Measurements from ENCODE around the gene PRKCE. TPM values are rescaled to one million over a fixed set of nuclear protein-coding genes. Genes with fewer than 3 reads are reported as not detected.

The PRKCE gene
- total RNA-seq, 1 donor from 2014 or later: 21.0 TPM

- no peak for DNase-seq (ENCODE audit: low read depth)
- H3K27me3 ChIP-seq (ENCODE audit: control insufficient read depth, insufficient read depth, low read length): no peaks in the 10 kb centered on the region
- no peaks in the 10 kb centered on the region for H3K36me3 ChIP-seq (ENCODE audit: control insufficient read depth, insufficient read depth, low read length)
- H3K4me3 ChIP-seq (ENCODE audit: low read depth, low read length): no peak overlapping the region
- no peak for TF ChIP-seq CTCF (IDR thresholded peaks at IDR 0.05; ENCODE audit: insufficient read depth, low read length, poor library complexity, severe bottlenecking)
Observed at GRCh38 chr2:46015671-46016070, 364.2 kb downstream of the PRKCE start.

- DNase-seq (ENCODE audit: low read depth): no peak
- Histone ChIP-seq H3K4me3 (ENCODE audit: low read depth, low read length) (no peak overlapping the region), H3K36me3 (ENCODE audit: control insufficient read depth, insufficient read depth, low read length) (no peaks in the 10 kb centered on the region), H3K27me3 (ENCODE audit: control insufficient read depth, insufficient read depth, low read length) (no peaks in the 10 kb centered on the region)
- TF ChIP-seq CTCF (IDR thresholded peaks at IDR 0.05; ENCODE audit: insufficient read depth, low read length, poor library complexity, severe bottlenecking): no peak
Observed at GRCh38 chr2:46016091-46016490, 364.6 kb downstream of the PRKCE start.

- no peak for DNase-seq (ENCODE audit: low read depth)
- Histone ChIP-seq H3K4me3 (ENCODE audit: low read depth, low read length) (no peak overlapping the region), H3K36me3 (ENCODE audit: control insufficient read depth, insufficient read depth, low read length) (no peaks in the 10 kb centered on the region), H3K27me3 (ENCODE audit: control insufficient read depth, insufficient read depth, low read length) (no peaks in the 10 kb centered on the region)
- TF ChIP-seq CTCF (IDR thresholded peaks at IDR 0.05; ENCODE audit: insufficient read depth, low read length, poor library complexity, severe bottlenecking): no peak
Observed at GRCh38 chr2:46018773-46019591, 367.5 kb downstream of the PRKCE start.

- H3K4me3 ChIP-seq (ENCODE audit: low read depth, low read length): no peak overlapping the region
- H3K27me3 ChIP-seq (ENCODE audit: control insufficient read depth, insufficient read depth, low read length): no peaks in the 10 kb centered on the region
- DNase-seq (ENCODE audit: low read depth): no peak
- no peak for TF ChIP-seq CTCF (IDR thresholded peaks at IDR 0.05; ENCODE audit: insufficient read depth, low read length, poor library complexity, severe bottlenecking)
- H3K36me3 ChIP-seq (ENCODE audit: control insufficient read depth, insufficient read depth, low read length): no peaks in the 10 kb centered on the region
Observed at GRCh38 chr2:46020416-46020815, 368.9 kb downstream of the PRKCE start.

- Histone ChIP-seq H3K27me3 (ENCODE audit: control insufficient read depth, insufficient read depth, low read length) (no peaks in the 10 kb centered on the region), H3K4me3 (ENCODE audit: low read depth, low read length) (no peak overlapping the region), H3K36me3 (ENCODE audit: control insufficient read depth, insufficient read depth, low read length) (no peaks in the 10 kb centered on the region)
- no peak for DNase-seq (ENCODE audit: low read depth)
- TF ChIP-seq CTCF (IDR thresholded peaks at IDR 0.05; ENCODE audit: insufficient read depth, low read length, poor library complexity, severe bottlenecking): no peak
Observed at GRCh38 chr2:46023165-46023854, 371.8 kb downstream of the PRKCE start.
